ENCODE results near the gene PSMB3.

DNA sequence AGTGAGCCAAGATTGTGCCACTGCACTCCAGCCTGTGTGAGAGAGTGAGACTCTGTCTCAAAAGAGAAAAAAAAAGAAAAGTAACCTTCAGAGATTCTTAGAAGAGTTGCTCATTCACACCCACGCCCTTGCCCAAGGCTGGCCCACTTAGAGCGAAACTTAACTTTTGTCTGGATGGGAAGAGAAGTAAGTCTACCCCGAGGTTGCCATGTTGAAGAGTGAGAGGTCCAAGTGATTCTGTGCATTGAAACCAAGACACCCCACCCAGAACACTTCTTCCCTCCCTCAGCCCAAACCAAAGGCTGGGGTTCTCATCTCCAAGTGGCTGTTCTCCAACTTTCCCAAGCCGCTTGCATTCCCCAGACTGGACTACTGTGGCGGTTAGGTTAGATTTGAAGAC is 24.8 kb upstream of the PSMB3 start:
- TF ChIP-seq, protein P1, sequence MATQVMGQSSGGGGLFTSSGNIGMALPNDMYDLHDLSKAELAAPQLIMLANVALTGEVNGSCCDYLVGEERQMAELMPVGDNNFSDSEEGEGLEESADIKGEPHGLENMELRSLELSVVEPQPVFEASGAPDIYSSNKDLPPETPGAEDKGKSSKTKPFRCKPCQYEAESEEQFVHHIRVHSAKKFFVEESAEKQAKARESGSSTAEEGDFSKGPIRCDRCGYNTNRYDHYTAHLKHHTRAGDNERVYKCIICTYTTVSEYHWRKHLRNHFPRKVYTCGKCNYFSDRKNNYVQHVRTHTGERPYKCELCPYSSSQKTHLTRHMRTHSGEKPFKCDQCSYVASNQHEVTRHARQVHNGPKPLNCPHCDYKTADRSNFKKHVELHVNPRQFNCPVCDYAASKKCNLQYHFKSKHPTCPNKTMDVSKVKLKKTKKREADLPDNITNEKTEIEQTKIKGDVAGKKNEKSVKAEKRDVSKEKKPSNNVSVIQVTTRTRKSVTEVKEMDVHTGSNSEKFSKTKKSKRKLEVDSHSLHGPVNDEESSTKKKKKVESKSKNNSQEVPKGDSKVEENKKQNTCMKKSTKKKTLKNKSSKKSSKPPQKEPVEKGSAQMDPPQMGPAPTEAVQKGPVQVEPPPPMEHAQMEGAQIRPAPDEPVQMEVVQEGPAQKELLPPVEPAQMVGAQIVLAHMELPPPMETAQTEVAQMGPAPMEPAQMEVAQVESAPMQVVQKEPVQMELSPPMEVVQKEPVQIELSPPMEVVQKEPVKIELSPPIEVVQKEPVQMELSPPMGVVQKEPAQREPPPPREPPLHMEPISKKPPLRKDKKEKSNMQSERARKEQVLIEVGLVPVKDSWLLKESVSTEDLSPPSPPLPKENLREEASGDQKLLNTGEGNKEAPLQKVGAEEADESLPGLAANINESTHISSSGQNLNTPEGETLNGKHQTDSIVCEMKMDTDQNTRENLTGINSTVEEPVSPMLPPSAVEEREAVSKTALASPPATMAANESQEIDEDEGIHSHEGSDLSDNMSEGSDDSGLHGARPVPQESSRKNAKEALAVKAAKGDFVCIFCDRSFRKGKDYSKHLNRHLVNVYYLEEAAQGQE (IDR thresholded peaks at IDR 0.05; ENCODE audit: insufficient read depth in 1 of 2, low read depth in 2 of 2, low read length in 2 of 2): no peak
- no peak for TF ChIP-seq TAF1 (IDR thresholded peaks at IDR 0.05; ENCODE audit: borderline replicate concordance, insufficient read depth, low read length)

Measured in PFSK-1 (cell line).